ENCODE data around the gene MS4A4A. TPM values are rescaled to one million over a fixed set of nuclear protein-coding genes. Genes with fewer than 3 reads are reported as not detected.

The MS4A4A gene
- not detected in 2 replicates for total RNA-seq

GRCh38 chr11:60280412-60280811 lies at the start of gene MS4A4A:
Gene MS4A4A (plus strand): TSS chr11:60280666. CDS start chr11:60280676, 10 bp downstream.

GRCh38 chr11:60242740-60243239 lies 37.7 kb upstream of the MS4A4A start, which contains the start of gene MS4A4E:
Gene MS4A4E (minus strand): TSS chr11:60243137. CDS start chr11:60230055, 13,082 bp downstream.

GRCh38 chr11:60326955-60327354 lies 46.5 kb downstream of the MS4A4A start, which contains the start of gene MS4A6E:
Gene MS4A6E (plus strand): TSS chr11:60327255. CDS start chr11:60334896, 7,641 bp downstream.

Other genes with a start within 250 kb of the MS4A4A start
- not detected in 2 replicates for gene OOSP2, start 240.3 kb upstream of the MS4A4A start, total RNA-seq
- not detected in 2 replicates for gene MS4A3, start 224.0 kb upstream of the MS4A4A start, total RNA-seq
- gene MS4A2, start 192.0 kb upstream of the MS4A4A start, total RNA-seq = not detected in 2 replicates
- gene MS4A6A, start 97.6 kb upstream of the MS4A4A start, total RNA-seq = 5.8 and 21.8 TPM in 2 replicates
- under 0.01 TPM in 1 of 2 replicates, not detected in the other for gene MS4A4E, start 37.5 kb upstream of the MS4A4A start, total RNA-seq
- gene MS4A6E, start 46.6 kb downstream of the MS4A4A start, total RNA-seq = not detected in 2 replicates
- not detected in 2 replicates for gene MS4A7, start 97.9 kb downstream of the MS4A4A start, total RNA-seq
- not detected in 2 replicates for gene MS4A14, start 115.8 kb downstream of the MS4A4A start, total RNA-seq
- not detected in 2 replicates for gene MS4A5, start 148.9 kb downstream of the MS4A4A start, total RNA-seq
- not detected in 2 replicates for gene MS4A1, start 175.2 kb downstream of the MS4A4A start, total RNA-seq
- not detected in 2 replicates for gene MS4A12, start 212.1 kb downstream of the MS4A4A start, total RNA-seq
- not detected in 2 replicates for gene MS4A13, start 234.7 kb downstream of the MS4A4A start, total RNA-seq

Measured in epithelial cell of umbilical artery (primary cell).